ENCODE data around the gene RERE. TPM values are rescaled to one million over a fixed set of nuclear protein-coding genes. Genes with fewer than 3 reads are reported as not detected.

The RERE gene
- polyA plus RNA-seq, 1 of the 3 experiments (the other 2 are of a cell fraction) = 8.1 TPM

GRCh38 chr1:8397511-8397910, 419.9 kb downstream of the RERE start:
- TF ChIP-seq, protein P1, sequence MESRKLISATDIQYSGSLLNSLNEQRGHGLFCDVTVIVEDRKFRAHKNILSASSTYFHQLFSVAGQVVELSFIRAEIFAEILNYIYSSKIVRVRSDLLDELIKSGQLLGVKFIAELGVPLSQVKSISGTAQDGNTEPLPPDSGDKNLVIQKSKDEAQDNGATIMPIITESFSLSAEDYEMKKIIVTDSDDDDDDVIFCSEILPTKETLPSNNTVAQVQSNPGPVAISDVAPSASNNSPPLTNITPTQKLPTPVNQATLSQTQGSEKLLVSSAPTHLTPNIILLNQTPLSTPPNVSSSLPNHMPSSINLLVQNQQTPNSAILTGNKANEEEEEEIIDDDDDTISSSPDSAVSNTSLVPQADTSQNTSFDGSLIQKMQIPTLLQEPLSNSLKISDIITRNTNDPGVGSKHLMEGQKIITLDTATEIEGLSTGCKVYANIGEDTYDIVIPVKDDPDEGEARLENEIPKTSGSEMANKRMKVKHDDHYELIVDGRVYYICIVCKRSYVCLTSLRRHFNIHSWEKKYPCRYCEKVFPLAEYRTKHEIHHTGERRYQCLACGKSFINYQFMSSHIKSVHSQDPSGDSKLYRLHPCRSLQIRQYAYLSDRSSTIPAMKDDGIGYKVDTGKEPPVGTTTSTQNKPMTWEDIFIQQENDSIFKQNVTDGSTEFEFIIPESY (IDR thresholded peaks at IDR 0.05; ENCODE audit: borderline replicate concordance, low read depth) = no peak
- no peak for TF ChIP-seq TAF1 (IDR thresholded peaks at IDR 0.05; ENCODE audit: borderline replicate concordance, low read depth, low read length)
- TF ChIP-seq TEAD4 (IDR thresholded peaks at IDR 0.05; ENCODE audit: borderline replicate concordance, insufficient read depth) = no peak
- TF ChIP-seq SMC3 (IDR thresholded peaks at IDR 0.05; ENCODE audit: low read depth, low read length) = no peak
- TF ChIP-seq SIN3A (IDR thresholded peaks at IDR 0.05; ENCODE audit: borderline replicate concordance, low read depth, low read length) = no peak
- no peak for TF ChIP-seq POLR2AphosphoS5 (IDR thresholded peaks at IDR 0.05; ENCODE audit: low read depth, low read length)
- TF ChIP-seq NFIC (IDR thresholded peaks at IDR 0.05; ENCODE audit: borderline replicate concordance) = no peak
- no peak for TF ChIP-seq RAD21 (IDR thresholded peaks at IDR 0.05; ENCODE audit: low read length)
- TF ChIP-seq PBX3 (IDR thresholded peaks at IDR 0.05) = no peak
- TF ChIP-seq RCOR1 (IDR thresholded peaks at IDR 0.05; ENCODE audit: low read length) = no peak
- no peak for DNase-seq
- H4K20me1 ChIP-seq (ENCODE audit: insufficient read depth) = peaks cover 15% of the 10 kb centered on the region; the same call in 1 of the 2 replicates
- ChIA-PET CTCF (interaction anchor here (1.4 to 2.5 kb wide), 4 partner anchors 11 to 21 kb away, joined by 3 to 9 read pairs (median 5); no protein-coding TSS in a partner anchor), POLR2A (no interaction called here)
- peaks cover 45% of the 10 kb centered on the region for H3K79me2 ChIP-seq (ENCODE audit: insufficient read depth)
- no peak overlapping the region for H3K4me3 ChIP-seq (ENCODE audit: low read depth in 2 of 2, low read length in 1 of 2)
- no peaks in the 10 kb centered on the region for H3K9me2 ChIP-seq
- peaks cover 36 to 44% of the 10 kb centered on the region in 2 experiments for H3K4me1 ChIP-seq (ENCODE audit: control insufficient read depth in 1 of 2, insufficient read depth in 2 of 2, low read depth in 1 of 2, low read length in 1 of 2)
- H3K9me3 ChIP-seq = no peaks in the 10 kb centered on the region
- H3K9ac ChIP-seq = peak overlapping the region; percentile 60
- H3K36me3 ChIP-seq (replicated peaks in 1 of 2; ENCODE audit: control insufficient read depth in 1 of 2, insufficient read depth in 2 of 2, low read length in 1 of 2) = peaks cover 2 to 10% of the 10 kb centered on the region in 2 experiments
- peaks cover 46% of the 10 kb centered on the region for H3F3A ChIP-seq (replicated peaks; ENCODE audit: insufficient read depth)
- WGBS (ENCODE audit: low lambda C conversion rate) = 87% methylated on average over 2 of the region's 2 CpGs
- H3K4me2 ChIP-seq = peak overlapping the region; percentile 34; the same call in 1 of the 2 replicates
- H2AFZ ChIP-seq (ENCODE audit: low read depth) = no peak overlapping the region
- peak overlapping the region; percentile 83 to 93 for H3K27ac ChIP-seq (ENCODE audit: low read depth in 2 of 2, low read length in 1 of 2)
- no peaks in the 10 kb centered on the region for H3K27me3 ChIP-seq (ENCODE audit: insufficient read depth)

- Histone ChIP-seq H3K4me2 (peak overlapping the region; percentile 34; the same call in 1 of the 2 replicates), H4K20me1 (ENCODE audit: insufficient read depth) (peaks cover 15% of the 10 kb centered on the region; the same call in 1 of the 2 replicates), H3K36me3 (replicated peaks in 1 of 2; ENCODE audit: control insufficient read depth in 1 of 2, insufficient read depth in 2 of 2, low read length in 1 of 2) (peaks cover 2 to 8% of the 10 kb centered on the region in 2 experiments), H2AFZ (ENCODE audit: low read depth) (no peak overlapping the region), H3K4me1 (ENCODE audit: control insufficient read depth in 1 of 2, insufficient read depth in 2 of 2, low read depth in 1 of 2, low read length in 1 of 2) (peaks cover 38 to 44% of the 10 kb centered on the region in 2 experiments), H3F3A (replicated peaks; ENCODE audit: insufficient read depth) (peaks cover 46% of the 10 kb centered on the region), H3K9me2 (no peaks in the 10 kb centered on the region), H3K27me3 (ENCODE audit: insufficient read depth) (no peaks in the 10 kb centered on the region), H3K4me3 (ENCODE audit: low read depth in 2 of 2, low read length in 1 of 2) (no peak overlapping the region), H3K27ac (ENCODE audit: low read depth in 2 of 2, low read length in 1 of 2) (peak overlapping the region; percentile 83 to 93), H3K9ac (peak overlapping the region; percentile 60), H3K9me3 (no peaks in the 10 kb centered on the region), H3K79me2 (ENCODE audit: insufficient read depth) (peaks cover 47% of the 10 kb centered on the region)
- peak; percentile 60 for DNase-seq
- POLR2A ChIA-PET = no interaction called here
- 38% methylated on average over 4 of the region's 4 CpGs for WGBS (ENCODE audit: low lambda C conversion rate)
- CTCF ChIA-PET = interaction anchor here (1.2 to 2.5 kb wide), 4 partner anchors 10 to 27 kb away, joined by 3 to 9 read pairs (median 4); no protein-coding TSS in a partner anchor
- TF ChIP-seq SIN3A (IDR thresholded peaks at IDR 0.05; ENCODE audit: borderline replicate concordance, low read depth, low read length) (peak; percentile 52; the same call in 1 of the 2 replicates), RAD21 (IDR thresholded peaks at IDR 0.05; ENCODE audit: low read length) (no peak), USF1 (IDR thresholded peaks at IDR 0.05; ENCODE audit: borderline replicate concordance, low read depth) (peak; percentile 89), RCOR1 (IDR thresholded peaks at IDR 0.05; ENCODE audit: low read length) (peak; percentile 70), MEF2A (IDR thresholded peaks at IDR 0.05; ENCODE audit: borderline replicate concordance, low read depth) (no peak), GABPA (IDR thresholded peaks at IDR 0.05; ENCODE audit: low read depth) (no peak), PBX3 (IDR thresholded peaks at IDR 0.05) (peak; percentile 46; the same call in 1 of the 2 replicates), FOXJ3 (CRISPR knock-in tag; IDR thresholded peaks at IDR 0.05) (no peak), YY1 (IDR thresholded peaks at IDR 0.05; ENCODE audit: low read depth) (no peak), RFX5 (IDR thresholded peaks at IDR 0.05; ENCODE audit: low read length) (no peak)
- TF ChIP-seq, protein P1 (IDR thresholded peaks at IDR 0.05; ENCODE audit: borderline replicate concordance, low read depth) = no peak
- TF ChIP-seq, protein P2, sequence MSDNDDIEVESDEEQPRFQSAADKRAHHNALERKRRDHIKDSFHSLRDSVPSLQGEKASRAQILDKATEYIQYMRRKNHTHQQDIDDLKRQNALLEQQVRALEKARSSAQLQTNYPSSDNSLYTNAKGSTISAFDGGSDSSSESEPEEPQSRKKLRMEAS (IDR thresholded peaks at IDR 0.05; ENCODE audit: low read depth) = peak; percentile 85
Observed at GRCh38 chr1:8396786-8397406, 420.5 kb downstream of the RERE start.

Data from SK-N-SH (cell line).